ENCODE measurements around the gene NRIP1.
A peak's percentile ranks its signal among the peaks of the same experiment; 100 is the strongest.

Gene NRIP1

GRCh38 chr21:15060543-15061175 lies 4.1 kb downstream of the NRIP1 start:
- Histone ChIP-seq H3K27me3 (ENCODE audit: control insufficient read depth in 1 of 2, insufficient read depth in 1 of 2, low read length in 2 of 2) (no peaks in the 10 kb centered on the region), H3K27ac (ENCODE audit: low read length, poor library complexity, severe bottlenecking) (no peak overlapping the region), H2BK12ac (ENCODE audit: low read length in 2 of 2) (no peak overlapping the region), H3K4me3 (ENCODE audit: insufficient read depth in 1 of 2, low read depth in 1 of 2, low read length in 2 of 2) (peak overlapping the region in 1 of 2 experiments; percentile 96), H4K8ac (ENCODE audit: low read length) (no peak overlapping the region), H3K36me3 (ENCODE audit: control insufficient read depth in 1 of 2, insufficient read depth in 2 of 2, low read depth in 1 of 2, low read length in 2 of 2) (no peaks in the 10 kb centered on the region), H3K9me3 (ENCODE audit: control insufficient read depth, low read length) (no peaks in the 10 kb centered on the region), H2BK15ac (ENCODE audit: low read depth, poor library complexity, severe bottlenecking) (no peak overlapping the region), H3K23ac (ENCODE audit: low read length in 2 of 2) (no peak overlapping the region), H3K9ac (ENCODE audit: low read length) (peak overlapping the region; percentile 97), H3K4ac (ENCODE audit: low read depth in 1 of 2, low read length in 2 of 2) (no peak overlapping the region), H3K18ac (ENCODE audit: low read depth in 1 of 2, low read length in 2 of 2) (no peak overlapping the region), H3K4me1 (ENCODE audit: control insufficient read depth, insufficient read depth, low read depth, low read length) (no peaks in the 10 kb centered on the region), H3K14ac (ENCODE audit: low read length in 2 of 2) (no peak overlapping the region), H2AK5ac (ENCODE audit: low read length, severe bottlenecking) (no peak overlapping the region), H2AFZ (ENCODE audit: low read depth, low read length) (no peak overlapping the region), H3K79me1 (replicated peaks; ENCODE audit: low read length, poor library complexity, severe bottlenecking) (no peaks in the 10 kb centered on the region), H3K4me2 (ENCODE audit: low read length, poor library complexity, severe bottlenecking) (no peak overlapping the region), H2BK5ac (ENCODE audit: low read depth, low read length, poor library complexity, severe bottlenecking) (no peak overlapping the region), H2BK120ac (ENCODE audit: low read depth, low read length) (no peak overlapping the region), H4K91ac (ENCODE audit: low read length) (no peak overlapping the region)
- 21% methylated on average over 2 of the region's 2 CpGs for WGBS
- DNase-seq, result peak; percentile 36

- Histone ChIP-seq H2BK120ac (ENCODE audit: low read depth, low read length) (no peak overlapping the region), H3K4me1 (ENCODE audit: control insufficient read depth, insufficient read depth, low read depth, low read length) (no peaks in the 10 kb centered on the region), H3K23ac (ENCODE audit: low read length in 2 of 2) (no peak overlapping the region), H3K4me3 (ENCODE audit: insufficient read depth in 1 of 2, low read depth in 1 of 2, low read length in 2 of 2) (peak overlapping the region in 1 of 2 experiments; percentile 96), H2BK12ac (ENCODE audit: low read length in 2 of 2) (no peak overlapping the region), H2AK5ac (ENCODE audit: low read length, severe bottlenecking) (no peak overlapping the region), H2BK15ac (ENCODE audit: low read depth, poor library complexity, severe bottlenecking) (no peak overlapping the region), H3K79me1 (replicated peaks; ENCODE audit: low read length, poor library complexity, severe bottlenecking) (no peaks in the 10 kb centered on the region), H3K27ac (ENCODE audit: low read length, poor library complexity, severe bottlenecking) (no peak overlapping the region), H3K18ac (ENCODE audit: low read depth in 1 of 2, low read length in 2 of 2) (no peak overlapping the region), H3K14ac (ENCODE audit: low read length in 2 of 2) (no peak overlapping the region), H2AFZ (ENCODE audit: low read depth, low read length) (no peak overlapping the region), H3K4ac (ENCODE audit: low read depth in 1 of 2, low read length in 2 of 2) (no peak overlapping the region), H3K9ac (ENCODE audit: low read length) (peak overlapping the region; percentile 80), H4K8ac (ENCODE audit: low read length) (no peak overlapping the region), H4K91ac (ENCODE audit: low read length) (no peak overlapping the region), H3K4me2 (ENCODE audit: low read length, poor library complexity, severe bottlenecking) (no peak overlapping the region), H3K9me3 (ENCODE audit: control insufficient read depth, low read length) (no peaks in the 10 kb centered on the region), H2BK5ac (ENCODE audit: low read depth, low read length, poor library complexity, severe bottlenecking) (no peak overlapping the region), H3K27me3 (ENCODE audit: control insufficient read depth in 1 of 2, insufficient read depth in 1 of 2, low read length in 2 of 2) (no peaks in the 10 kb centered on the region), H3K36me3 (ENCODE audit: control insufficient read depth in 1 of 2, insufficient read depth in 2 of 2, low read depth in 1 of 2, low read length in 2 of 2) (no peaks in the 10 kb centered on the region)
- DNase-seq, result no peak
Measured at GRCh38 chr21:15059397-15059796, 5.4 kb downstream of the NRIP1 start.

GRCh38 chr21:15058854-15059263 lies 5.9 kb downstream of the NRIP1 start:
- Histone ChIP-seq H3K18ac (ENCODE audit: low read depth in 1 of 2, low read length in 2 of 2) (no peak overlapping the region), H3K36me3 (ENCODE audit: control insufficient read depth in 1 of 2, insufficient read depth in 2 of 2, low read depth in 1 of 2, low read length in 2 of 2) (no peaks in the 10 kb centered on the region), H3K23ac (ENCODE audit: low read length in 2 of 2) (no peak overlapping the region), H3K4me3 (ENCODE audit: insufficient read depth in 1 of 2, low read depth in 1 of 2, low read length in 2 of 2) (peak overlapping the region in 1 of 2 experiments; percentile 96), H2AFZ (ENCODE audit: low read depth, low read length) (no peak overlapping the region), H3K9ac (ENCODE audit: low read length) (peak overlapping the region; percentile 80), H3K4me1 (ENCODE audit: control insufficient read depth, insufficient read depth, low read depth, low read length) (no peaks in the 10 kb centered on the region), H2BK12ac (ENCODE audit: low read length in 2 of 2) (no peak overlapping the region), H3K79me1 (replicated peaks; ENCODE audit: low read length, poor library complexity, severe bottlenecking) (no peaks in the 10 kb centered on the region), H2BK120ac (ENCODE audit: low read depth, low read length) (no peak overlapping the region), H3K9me3 (ENCODE audit: control insufficient read depth, low read length) (no peaks in the 10 kb centered on the region), H2BK15ac (ENCODE audit: low read depth, poor library complexity, severe bottlenecking) (no peak overlapping the region), H3K27me3 (ENCODE audit: control insufficient read depth in 1 of 2, insufficient read depth in 1 of 2, low read length in 2 of 2) (no peaks in the 10 kb centered on the region), H2AK5ac (ENCODE audit: low read length, severe bottlenecking) (no peak overlapping the region), H4K8ac (ENCODE audit: low read length) (no peak overlapping the region), H4K91ac (ENCODE audit: low read length) (no peak overlapping the region), H3K4ac (ENCODE audit: low read depth in 1 of 2, low read length in 2 of 2) (no peak overlapping the region), H3K27ac (ENCODE audit: low read length, poor library complexity, severe bottlenecking) (peak overlapping the region; percentile 26), H3K4me2 (ENCODE audit: low read length, poor library complexity, severe bottlenecking) (peak overlapping the region; percentile 29), H2BK5ac (ENCODE audit: low read depth, low read length, poor library complexity, severe bottlenecking) (no peak overlapping the region), H3K14ac (ENCODE audit: low read length in 2 of 2) (no peak overlapping the region)
- peak; percentile 76 for DNase-seq
- WGBS, result 0% methylated on average over 2 of the region's 2 CpGs

- 70% methylated on average over 5 of the region's 6 CpGs for WGBS
Measured at GRCh38 chr21:15057285-15057684, 7.5 kb downstream of the NRIP1 start.

More at GRCh38 chr21:15057285-15057684, 7.5 kb downstream of the NRIP1 start:
- Histone ChIP-seq H3K4me1 (ENCODE audit: control insufficient read depth, insufficient read depth, low read depth, low read length) (no peaks in the 10 kb centered on the region), H4K91ac (ENCODE audit: low read length) (no peak overlapping the region), H2AFZ (ENCODE audit: low read depth, low read length) (no peak overlapping the region), H3K23ac (ENCODE audit: low read length in 2 of 2) (no peak overlapping the region), H2BK15ac (ENCODE audit: low read depth, poor library complexity, severe bottlenecking) (no peak overlapping the region), H3K27ac (ENCODE audit: low read length, poor library complexity, severe bottlenecking) (no peak overlapping the region), H3K4ac (ENCODE audit: low read depth in 1 of 2, low read length in 2 of 2) (no peak overlapping the region), H3K18ac (ENCODE audit: low read depth in 1 of 2, low read length in 2 of 2) (no peak overlapping the region), H2AK5ac (ENCODE audit: low read length, severe bottlenecking) (no peak overlapping the region), H3K4me3 (ENCODE audit: insufficient read depth in 1 of 2, low read depth in 1 of 2, low read length in 2 of 2) (peak overlapping the region in 1 of 2 experiments; percentile 21), H2BK5ac (ENCODE audit: low read depth, low read length, poor library complexity, severe bottlenecking) (no peak overlapping the region), H4K8ac (ENCODE audit: low read length) (no peak overlapping the region), H2BK12ac (ENCODE audit: low read length in 2 of 2) (no peak overlapping the region), H3K36me3 (ENCODE audit: control insufficient read depth in 1 of 2, insufficient read depth in 2 of 2, low read depth in 1 of 2, low read length in 2 of 2) (no peaks in the 10 kb centered on the region), H3K14ac (ENCODE audit: low read length in 2 of 2) (no peak overlapping the region), H2BK120ac (ENCODE audit: low read depth, low read length) (no peak overlapping the region), H3K27me3 (ENCODE audit: control insufficient read depth in 1 of 2, insufficient read depth in 1 of 2, low read length in 2 of 2) (no peaks in the 10 kb centered on the region), H3K9me3 (ENCODE audit: control insufficient read depth, low read length) (no peaks in the 10 kb centered on the region), H3K79me1 (replicated peaks; ENCODE audit: low read length, poor library complexity, severe bottlenecking) (no peaks in the 10 kb centered on the region), H3K4me2 (ENCODE audit: low read length, poor library complexity, severe bottlenecking) (no peak overlapping the region), H3K9ac (ENCODE audit: low read length) (peak overlapping the region; percentile 80)
- DNase-seq, result peak; percentile 14

Data from mesenchymal stem cell (in vitro differentiated cells and primary cell).